PFSK-1 (cell line): ENCODE data around the gene RBP3.

Experiments used
- FOXP2 ChIP-seq: optimal IDR thresholded peaks from 2 replicates; pipeline ENCODE3; 2011; ENCODE audit warnings: borderline replicate concordance, control low read depth, inconsistent platforms; ENCODE audit not compliant: insufficient read depth; ENCODE audit errors: extremely low read length, extremely low read depth
- POLR2AphosphoS5 ChIP-seq: IDR thresholded peaks from 2 replicates; pipeline ENCODE4 v1.6.1; 2012; ENCODE audit warnings: low read depth, mild to moderate bottlenecking, control low read depth, low read length, moderate library complexity
- REST ChIP-seq, 2 experiments: IDR thresholded peaks; 2 replicates each; pipeline versions ENCODE4 v1.6.1 to v1.8.0; 2011 to 2012; ENCODE audit warnings: low read depth in 2 of 2, low read length in 2 of 2, control low read depth in 1 of 2, inconsistent platforms in 1 of 2, mild to moderate bottlenecking in 1 of 2, moderate library complexity in 1 of 2; ENCODE audit not compliant: insufficient read depth in 1 of 2
- SIN3A ChIP-seq: IDR thresholded peaks from 2 replicates; pipeline ENCODE4 v1.6.1; 2012; ENCODE audit warnings: mild to moderate bottlenecking, low read length, moderate library complexity, borderline replicate concordance; ENCODE audit not compliant: insufficient read depth
- TAF1 ChIP-seq: IDR thresholded peaks from 2 replicates; pipeline ENCODE4 v1.6.1; 2012; ENCODE audit warnings: low read length, control low read depth, borderline replicate concordance; ENCODE audit not compliant: insufficient read depth

RBP3 gene

GRCh38 chr10:47403446-47404318, 55.5 kb downstream of the RBP3 start:
- TF ChIP-seq FOXP2 (no peak), REST (IDR thresholded peaks at IDR 0.05; ENCODE audit: insufficient read depth in 1 of 2, low read depth in 2 of 2, low read length in 2 of 2) (no peak), SIN3A (no peak), POLR2AphosphoS5 (no peak), TAF1 (no peak)

GRCh38 chr10:47404446-47404845, 56.3 kb downstream of the RBP3 start:
- TF ChIP-seq POLR2AphosphoS5 (no peak), REST (IDR thresholded peaks at IDR 0.05; ENCODE audit: insufficient read depth in 1 of 2, low read depth in 2 of 2, low read length in 2 of 2) (no peak), SIN3A (no peak), FOXP2 (no peak), TAF1 (no peak)

- TF ChIP-seq REST (IDR thresholded peaks at IDR 0.05; ENCODE audit: insufficient read depth in 1 of 2, low read depth in 2 of 2, low read length in 2 of 2), result no peak
- no peak for TF ChIP-seq FOXP2
- TF ChIP-seq TAF1, result no peak
- no peak for TF ChIP-seq POLR2AphosphoS5
- TF ChIP-seq SIN3A, result no peak
These were observed 56.8 kb downstream of the RBP3 start for GRCh38 chr10:47404937-47405336.

GRCh38 chr10:47405857-47406547, 57.8 kb downstream of the RBP3 start:
- TF ChIP-seq TAF1, result no peak
- TF ChIP-seq REST (IDR thresholded peaks at IDR 0.05; ENCODE audit: insufficient read depth in 1 of 2, low read depth in 2 of 2, low read length in 2 of 2), result no peak
- TF ChIP-seq SIN3A, result no peak
- TF ChIP-seq FOXP2, result no peak
- TF ChIP-seq POLR2AphosphoS5, result no peak
